Measurements from ENCODE around the gene URB1.
"Not testable (repeated sequence)": the region's sequence is repeated elsewhere in the genome, so short reads cannot be mapped to it uniquely, and the experiment has no call there.

The URB1 gene

DNA sequence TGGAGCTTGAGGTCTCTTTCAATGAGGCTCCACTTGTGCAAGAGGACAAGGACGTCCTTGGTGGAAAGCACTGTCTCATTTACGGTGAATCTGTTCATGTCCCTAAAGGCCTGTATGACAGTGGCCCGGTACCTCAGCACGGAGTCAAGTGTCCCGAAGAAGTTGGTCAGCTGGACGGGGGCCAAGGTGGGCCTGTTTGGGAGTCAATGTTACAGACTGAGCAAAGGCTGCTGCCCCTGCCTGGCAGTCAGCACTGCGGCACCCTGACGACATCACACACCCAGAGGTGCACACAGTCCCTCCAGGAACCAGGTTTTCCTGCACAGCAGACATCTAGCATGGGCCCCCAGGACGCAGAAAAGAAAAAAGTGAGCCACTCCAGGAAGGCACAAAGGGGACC lies 75.1 kb downstream of the URB1 start:
- no peak for DNase-seq (ENCODE audit: low spot score)

- DNase-seq (ENCODE audit: low spot score), result no peak
Observed at GRCh38 chr21:32316361-32317215, 76.2 kb downstream of the URB1 start.

- no peak for DNase-seq (ENCODE audit: low spot score)
Observed at GRCh38 chr21:32315511-32316281, 77.1 kb downstream of the URB1 start.

DNA sequence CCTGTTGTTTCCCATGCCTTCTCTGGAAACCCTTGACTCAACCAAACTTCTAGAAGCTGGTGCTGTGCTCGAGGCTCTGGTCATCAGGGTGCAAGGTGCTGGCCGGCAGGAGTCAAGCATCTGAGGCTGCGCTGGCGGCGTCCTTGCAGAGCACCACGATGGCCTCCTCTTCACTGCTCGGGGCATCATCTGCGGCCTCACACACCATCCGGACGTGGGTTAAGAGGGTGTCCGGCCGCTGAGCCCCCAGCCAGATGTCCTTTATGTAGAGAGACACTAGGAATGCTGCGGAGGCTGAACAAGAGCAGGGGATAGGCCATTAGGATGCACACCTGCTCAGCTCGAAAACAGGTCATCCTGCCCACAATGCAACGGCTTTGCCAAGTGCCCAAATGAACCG lies 78.0 kb downstream of the URB1 start:
- no peak for DNase-seq (ENCODE audit: low spot score)

DNA sequence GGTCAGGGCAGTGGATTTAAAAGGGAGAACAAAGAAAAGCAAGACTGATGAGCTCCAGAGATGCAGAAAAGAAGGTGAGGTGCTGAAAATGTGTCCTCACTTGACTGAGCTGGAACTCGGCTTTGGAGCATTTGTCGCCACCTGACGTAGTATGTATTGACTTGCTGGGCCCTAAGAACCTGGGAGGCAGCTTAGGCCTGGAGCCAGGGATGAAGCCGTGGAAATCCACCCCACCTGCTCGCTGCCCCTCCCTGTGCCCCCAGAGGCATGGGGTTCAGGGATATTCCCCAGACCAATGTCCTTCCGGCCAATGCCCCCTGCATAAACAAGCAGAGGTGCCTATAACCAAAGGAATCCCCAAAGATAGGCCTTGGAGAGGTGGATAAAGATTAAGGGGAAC lies 79.8 kb downstream of the URB1 start:
- DNase-seq (ENCODE audit: low spot score), result no peak

DNA sequence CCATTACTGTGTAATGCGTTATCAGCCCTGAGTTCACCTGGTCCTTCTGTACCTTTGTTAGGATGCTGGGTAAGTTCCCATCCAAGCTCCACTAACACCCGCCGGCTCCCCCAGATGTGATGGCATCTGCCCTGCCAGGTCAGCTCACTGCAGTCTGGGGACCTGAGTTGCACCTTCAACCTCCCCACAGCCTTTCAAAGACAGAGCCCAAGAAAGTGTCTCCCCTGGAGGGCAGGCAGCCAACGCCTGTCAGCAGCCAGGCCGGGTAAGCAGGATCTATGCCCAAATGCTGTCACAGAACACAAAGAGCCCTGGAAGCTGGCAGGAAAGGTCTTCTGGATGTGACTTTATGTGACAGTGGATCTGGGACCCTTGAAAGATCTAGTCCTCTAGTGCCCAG lies 80.5 kb downstream of the URB1 start:
- no peak for DNase-seq (ENCODE audit: low spot score)

GRCh38 chr21:32311621-32312020 lies 81.2 kb downstream of the URB1 start:
- DNase-seq (ENCODE audit: low spot score), result no peak

- not testable (repeated sequence) for DNase-seq (ENCODE audit: low spot score)
Observed at GRCh38 chr21:32310976-32311375, 81.8 kb downstream of the URB1 start.

DNA sequence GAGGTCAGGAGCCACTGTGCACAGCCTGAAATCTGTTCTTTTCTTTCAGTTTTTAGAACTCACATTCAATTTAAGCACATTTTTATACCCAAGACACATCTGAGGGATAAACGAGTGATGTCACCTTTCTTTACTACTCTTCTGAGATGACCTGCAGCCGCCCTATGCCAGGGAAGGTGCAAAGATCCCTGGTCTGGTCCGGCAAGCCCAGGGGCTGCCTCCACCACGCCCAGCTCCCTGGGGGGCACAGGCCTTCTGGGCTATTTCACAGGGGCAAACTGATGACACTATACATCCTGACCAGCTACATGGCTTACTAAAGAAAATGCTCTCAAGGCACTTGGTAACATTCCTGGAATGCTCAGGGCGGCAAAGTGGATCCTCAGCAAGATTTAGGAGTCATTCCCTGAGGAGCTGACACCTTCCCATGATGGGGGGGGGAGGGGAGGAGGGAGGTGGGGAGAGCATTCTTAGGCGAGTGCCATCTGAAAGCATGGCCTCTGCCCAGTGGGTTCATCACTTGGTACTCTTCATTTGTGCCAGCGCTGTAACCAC lies 82.8 kb downstream of the URB1 start:
- no peak for DNase-seq (ENCODE audit: low spot score)

DNA sequence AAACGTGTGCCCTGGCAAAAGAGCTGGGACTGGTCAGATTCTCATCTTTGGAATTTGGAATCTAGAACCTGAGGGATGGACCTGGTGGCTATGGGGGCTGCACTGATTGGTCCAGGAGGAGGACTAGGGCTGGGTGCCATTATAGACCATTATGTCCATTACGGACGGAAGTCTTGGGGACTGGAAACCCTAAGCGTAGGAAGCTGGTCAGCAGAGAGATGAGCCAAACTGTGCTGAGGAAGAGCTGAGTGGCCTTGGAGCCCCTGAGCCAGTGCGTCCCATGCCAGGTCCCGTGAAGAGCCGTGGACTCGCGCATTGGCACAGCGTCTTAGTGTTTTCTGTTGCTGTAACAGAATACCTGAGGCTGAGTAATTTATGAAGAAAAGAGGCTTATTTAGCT lies 84.1 kb downstream of the URB1 start:
- DNase-seq (ENCODE audit: low spot score), result no peak

DNA sequence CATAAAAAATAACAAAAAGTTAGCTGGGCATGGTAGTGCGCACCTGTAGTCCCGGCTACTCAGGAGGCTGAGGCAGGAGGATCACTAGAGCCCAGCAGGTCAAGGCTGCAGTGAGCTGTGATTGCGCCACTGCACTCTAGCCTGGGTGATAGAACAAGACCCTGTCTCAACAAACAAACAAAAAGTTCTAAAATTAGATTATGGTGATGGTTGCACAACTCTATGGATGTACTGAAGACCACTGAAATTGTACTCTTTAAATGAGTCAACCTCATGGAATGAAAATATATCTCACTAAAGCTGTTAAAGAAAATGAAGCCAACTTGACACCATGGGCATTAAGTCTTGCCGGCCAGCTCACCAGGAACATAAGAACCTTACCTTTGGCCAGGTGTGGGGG lies 85.1 kb downstream of the URB1 start:
- no peak for DNase-seq (ENCODE audit: low spot score)

GRCh38 chr21:32306021-32306780 lies 86.6 kb downstream of the URB1 start:
- DNase-seq (ENCODE audit: low spot score), result no peak

DNA sequence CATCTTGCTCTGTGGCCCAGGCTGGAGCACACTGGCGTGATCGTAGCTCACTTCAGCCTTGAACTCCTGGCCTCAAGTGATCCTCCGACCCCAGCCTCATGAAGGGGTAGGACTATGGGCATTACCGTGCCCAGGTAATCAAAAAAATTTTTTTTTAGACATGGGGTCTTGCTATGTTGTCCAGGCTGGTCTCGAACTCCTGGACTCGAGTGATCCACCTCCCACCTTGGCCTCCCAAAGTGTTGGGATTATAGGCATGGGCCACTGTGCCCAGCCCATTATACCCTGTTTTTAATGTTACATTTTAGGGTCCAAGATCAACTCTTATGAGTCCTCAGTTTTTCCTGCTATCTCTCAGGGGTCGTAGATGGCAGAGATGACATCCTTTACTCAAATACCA lies 87.8 kb downstream of the URB1 start:
- no peak for DNase-seq (ENCODE audit: low spot score)

DNA sequence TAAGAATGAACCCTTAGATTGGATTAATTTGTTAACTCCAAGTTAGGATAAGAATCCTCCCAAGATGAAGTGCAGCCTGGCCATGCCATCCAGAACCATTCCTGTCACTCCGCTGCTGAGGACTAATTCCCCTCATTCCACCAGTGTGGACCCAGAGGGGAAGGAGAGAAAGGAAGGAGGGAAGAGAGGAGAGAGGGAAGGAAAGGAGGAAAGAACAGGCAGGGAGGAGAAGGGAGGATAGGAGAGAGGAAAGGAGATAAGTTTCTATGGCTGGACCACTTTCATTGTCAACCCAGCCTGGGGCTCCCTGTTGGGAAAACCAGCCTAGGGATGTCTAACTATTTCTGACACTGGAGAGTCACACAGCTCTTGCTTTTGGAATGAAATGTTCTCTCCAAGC lies 89.4 kb downstream of the URB1 start:
- no peak for DNase-seq (ENCODE audit: low spot score)

GRCh38 chr21:32302560-32302959 lies 90.3 kb downstream of the URB1 start:
- DNase-seq (ENCODE audit: low spot score), result no peak

DNA sequence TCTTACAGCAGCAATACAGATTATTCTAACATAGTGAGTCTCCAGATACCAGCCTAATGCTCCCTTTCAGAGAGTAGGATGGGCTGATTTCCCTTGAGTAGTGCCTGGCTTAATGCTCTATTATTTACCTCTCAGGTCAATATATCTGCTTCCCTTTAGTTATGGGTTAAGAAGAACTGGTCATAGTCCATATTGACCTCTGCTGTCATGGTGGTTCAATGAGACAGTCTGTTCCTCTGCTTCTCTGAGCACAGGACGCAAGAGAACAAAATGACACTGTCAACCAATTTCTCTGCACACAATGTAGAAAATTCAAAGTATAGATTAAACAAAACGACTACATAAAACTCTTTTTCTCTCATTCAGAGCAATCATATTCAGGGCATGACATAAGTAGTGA lies 91.2 kb downstream of the URB1 start:
- DNase-seq (ENCODE audit: low spot score), result no peak

- DNase-seq (ENCODE audit: low spot score), result no peak
Observed at GRCh38 chr21:32300117-32300681, 92.6 kb downstream of the URB1 start.

- DNase-seq (ENCODE audit: low spot score), result no peak
Observed at GRCh38 chr21:32299695-32300094, 93.1 kb downstream of the URB1 start.

- no peak for DNase-seq (ENCODE audit: low spot score)
Observed at GRCh38 chr21:32298658-32299081, 94.1 kb downstream of the URB1 start, which contains the start of gene MRAP. MRAP (plus strand) TSS chr21:32298855; CDS start chr21:32298972, 117 bp downstream.

DNA sequence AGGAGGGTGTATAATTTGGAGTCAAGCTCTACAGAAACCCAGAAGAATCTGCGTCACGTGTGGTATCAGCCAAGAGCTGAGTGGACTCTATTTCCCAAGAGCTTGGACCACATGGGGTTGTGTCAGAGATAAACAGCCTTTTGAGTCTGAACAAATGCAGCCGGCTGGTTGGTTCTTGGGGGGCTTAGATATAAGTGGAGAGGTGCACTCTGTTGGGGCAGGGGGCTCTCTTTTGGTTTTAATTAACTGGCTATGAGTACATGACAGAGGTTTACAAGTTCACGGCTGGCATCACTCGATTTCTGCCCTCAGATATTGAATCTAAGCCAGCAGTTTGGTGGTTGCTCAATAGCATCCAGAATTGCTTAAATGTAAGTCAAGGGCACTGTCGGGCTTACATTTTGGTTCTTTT lies 94.7 kb downstream of the URB1 start:
- peak; percentile 38 for DNase-seq (ENCODE audit: low spot score)

- DNase-seq (ENCODE audit: low spot score), result no peak
Observed at GRCh38 chr21:32297449-32297848, 95.4 kb downstream of the URB1 start.

GRCh38 chr21:32285476-32285875 lies 107.3 kb downstream of the URB1 start:
- DNase-seq (ENCODE audit: low spot score), result no peak

Measured in AG20443 (cell line).